Measurements from ENCODE around the gene DPP7.
A peak's percentile ranks its signal among the peaks of the same experiment; 100 is the strongest.
"Not testable (repeated sequence)": the region's sequence is repeated elsewhere in the genome, so short reads cannot be mapped to it uniquely, and the experiment has no call there.

DPP7 gene

DNA sequence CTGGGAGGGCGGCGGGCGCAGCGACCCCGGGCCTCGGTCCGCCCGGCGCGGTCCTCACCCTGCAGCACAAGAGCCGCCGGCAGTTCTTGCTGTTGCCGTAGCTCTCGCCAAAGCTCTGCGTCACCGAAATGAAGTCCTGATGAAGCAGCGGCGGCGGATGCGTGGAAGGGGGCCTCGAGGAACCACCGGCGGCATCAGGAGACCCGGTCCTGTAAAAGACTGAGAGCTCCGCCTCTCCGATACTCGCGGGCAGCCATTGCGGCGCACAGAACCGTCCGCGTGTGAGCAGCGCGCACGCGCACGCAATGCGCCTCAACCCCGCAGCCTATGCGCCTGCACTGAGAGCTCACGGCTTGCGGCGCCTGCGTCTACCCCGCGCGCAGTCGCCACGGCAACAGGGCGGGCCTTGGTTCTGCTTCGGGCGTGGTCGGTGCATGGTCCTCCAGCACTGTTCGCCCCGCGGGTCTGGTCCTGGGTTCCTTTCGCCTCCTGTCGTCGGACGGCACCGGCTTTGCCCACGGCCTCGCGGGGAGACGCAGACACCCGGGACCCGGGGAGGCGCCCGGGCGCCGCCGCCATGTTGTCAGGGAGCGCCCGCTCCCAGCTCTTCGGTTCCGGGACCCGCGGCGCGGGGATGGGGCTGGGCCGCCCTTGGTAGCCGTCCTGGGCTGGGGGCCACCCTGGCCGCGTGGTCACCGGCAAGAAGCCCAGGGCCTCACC, 15.1 kb upstream of the DPP7 start:
- H3K4me3 ChIP-seq (ENCODE audit: low read depth, low read length): peak overlapping the region; percentile 74
- DNase-seq (ENCODE audit: low read depth, low spot score): peak; percentile 92
- in situ Hi-C loops (cut with HindIII; ENCODE audit: low sequenced_read_pairs): no loop called here
- TF ChIP-seq, protein P1, sequence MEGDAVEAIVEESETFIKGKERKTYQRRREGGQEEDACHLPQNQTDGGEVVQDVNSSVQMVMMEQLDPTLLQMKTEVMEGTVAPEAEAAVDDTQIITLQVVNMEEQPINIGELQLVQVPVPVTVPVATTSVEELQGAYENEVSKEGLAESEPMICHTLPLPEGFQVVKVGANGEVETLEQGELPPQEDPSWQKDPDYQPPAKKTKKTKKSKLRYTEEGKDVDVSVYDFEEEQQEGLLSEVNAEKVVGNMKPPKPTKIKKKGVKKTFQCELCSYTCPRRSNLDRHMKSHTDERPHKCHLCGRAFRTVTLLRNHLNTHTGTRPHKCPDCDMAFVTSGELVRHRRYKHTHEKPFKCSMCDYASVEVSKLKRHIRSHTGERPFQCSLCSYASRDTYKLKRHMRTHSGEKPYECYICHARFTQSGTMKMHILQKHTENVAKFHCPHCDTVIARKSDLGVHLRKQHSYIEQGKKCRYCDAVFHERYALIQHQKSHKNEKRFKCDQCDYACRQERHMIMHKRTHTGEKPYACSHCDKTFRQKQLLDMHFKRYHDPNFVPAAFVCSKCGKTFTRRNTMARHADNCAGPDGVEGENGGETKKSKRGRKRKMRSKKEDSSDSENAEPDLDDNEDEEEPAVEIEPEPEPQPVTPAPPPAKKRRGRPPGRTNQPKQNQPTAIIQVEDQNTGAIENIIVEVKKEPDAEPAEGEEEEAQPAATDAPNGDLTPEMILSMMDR (IDR thresholded peaks at IDR 0.05; ENCODE audit: low read depth, low read length): no peak

DNA sequence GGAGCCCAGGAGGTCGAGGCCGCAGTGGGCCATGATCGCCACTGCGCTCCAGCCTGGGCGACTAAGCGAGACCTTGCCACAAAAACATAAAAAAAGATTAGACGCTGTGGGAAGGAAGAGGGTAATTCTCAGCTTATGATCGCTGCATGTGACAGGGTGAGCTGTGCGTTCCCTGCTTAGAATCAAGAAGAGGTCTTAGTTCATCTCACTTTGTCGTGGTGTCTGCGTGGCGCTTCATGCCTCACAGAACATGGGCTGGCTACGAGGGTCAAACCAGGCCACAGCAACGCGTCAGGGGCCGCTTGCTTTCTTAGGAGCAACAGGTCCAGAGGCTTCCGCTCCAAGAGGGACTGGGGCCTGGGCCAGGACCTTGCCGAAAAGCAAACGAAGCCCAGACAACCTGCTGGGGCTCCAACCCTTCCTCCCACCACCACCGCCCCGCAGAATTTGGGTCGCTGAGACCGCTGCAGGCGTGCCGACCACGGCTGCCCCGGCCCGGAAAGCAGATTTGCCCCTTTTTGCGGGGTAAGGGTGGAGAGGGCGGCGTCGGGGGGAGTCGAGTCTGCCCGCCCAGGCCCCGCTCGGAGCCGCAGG, 14.4 kb upstream of the DPP7 start:
- in situ Hi-C loops (cut with HindIII; ENCODE audit: low sequenced_read_pairs): no loop called here
- peak overlapping the region; percentile 74 for H3K4me3 ChIP-seq (ENCODE audit: low read depth, low read length)
- no peak for DNase-seq (ENCODE audit: low read depth, low spot score)
- TF ChIP-seq, protein P1 (IDR thresholded peaks at IDR 0.05; ENCODE audit: low read depth, low read length): no peak

DNA sequence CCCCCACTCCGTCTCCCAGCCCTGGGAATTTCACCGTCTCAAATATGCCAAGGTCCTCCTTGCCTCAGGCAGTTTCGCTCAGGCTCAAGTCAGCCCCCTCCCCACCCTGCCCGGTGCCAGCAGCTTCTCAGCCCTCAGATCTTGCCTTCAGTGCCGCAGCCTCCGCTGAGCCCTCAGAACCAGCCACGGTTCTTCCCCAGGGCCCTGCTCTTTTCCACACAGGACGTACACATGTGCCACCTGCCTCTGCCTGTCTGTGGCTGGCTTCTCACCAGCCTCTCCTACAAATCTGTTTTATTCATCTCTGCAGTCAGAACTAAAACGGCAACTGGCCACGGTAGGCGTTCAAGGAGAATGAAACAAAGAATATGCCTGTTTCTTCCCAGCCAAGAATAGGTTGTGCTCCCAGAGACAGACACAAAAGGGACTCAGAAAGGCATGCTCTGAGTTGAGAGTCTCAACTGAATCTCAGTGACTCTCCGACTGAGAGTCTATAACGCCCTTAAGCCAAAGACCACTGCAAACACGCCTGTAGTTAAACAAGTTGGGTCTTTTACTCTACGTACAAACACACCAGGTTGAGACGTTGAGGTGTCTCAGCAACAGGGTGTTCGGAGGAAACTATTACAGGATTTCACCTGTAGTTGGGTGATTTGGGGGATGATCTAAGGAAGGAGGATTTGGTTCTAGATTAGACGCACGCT, 13.8 kb upstream of the DPP7 start:
- TF ChIP-seq, protein P1 (IDR thresholded peaks at IDR 0.05; ENCODE audit: low read depth, low read length): no peak
- in situ Hi-C loops (cut with HindIII; ENCODE audit: low sequenced_read_pairs): no loop called here
- no peak for DNase-seq (ENCODE audit: low read depth, low spot score)

DNA sequence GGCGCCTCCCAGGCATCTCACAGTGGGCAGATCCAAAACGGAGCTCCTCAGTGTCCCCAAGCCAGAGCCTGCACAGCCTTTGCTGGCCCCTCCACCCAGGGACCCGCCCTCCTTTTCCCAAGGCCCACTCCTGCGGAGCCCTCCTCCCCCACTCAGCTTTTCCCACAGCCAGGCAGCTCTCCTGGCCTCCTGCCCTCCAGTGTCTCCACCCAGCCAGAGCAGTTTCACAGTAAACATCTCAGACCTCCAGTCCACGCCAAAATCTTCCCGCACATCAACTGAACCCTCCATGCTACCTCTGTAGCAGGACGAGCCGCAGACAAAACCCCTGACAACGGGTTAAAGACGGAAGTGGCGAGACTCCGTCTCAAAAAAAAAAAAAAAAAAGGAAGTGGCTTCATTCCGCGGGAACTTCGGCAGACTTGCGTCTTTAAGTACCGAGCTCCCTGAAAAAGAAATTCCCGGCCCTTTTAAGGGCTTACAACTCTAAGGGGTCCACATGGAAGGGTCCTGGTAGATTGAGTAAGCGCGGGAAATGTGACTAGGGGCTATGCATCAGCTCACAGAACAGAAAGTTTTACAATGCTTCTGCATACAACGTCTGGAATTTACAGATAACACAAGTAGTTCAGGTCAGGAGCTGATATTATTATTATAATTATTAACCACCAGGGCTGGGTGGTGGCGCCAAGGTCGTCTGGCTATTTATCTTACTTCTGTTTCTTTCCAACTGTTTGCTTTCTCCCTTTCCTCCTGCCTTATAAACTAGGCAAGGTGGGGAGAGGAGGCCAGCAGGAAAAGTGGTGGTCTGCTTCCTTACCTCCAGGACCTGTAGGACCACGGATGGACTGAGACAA, 13.0 kb upstream of the DPP7 start:
- TF ChIP-seq, protein P1 (IDR thresholded peaks at IDR 0.05; ENCODE audit: low read depth, low read length): no peak
- no peak overlapping the region for H3K4me3 ChIP-seq (ENCODE audit: low read depth, low read length)
- in situ Hi-C loops (cut with HindIII; ENCODE audit: low sequenced_read_pairs): no loop called here
- no peak for DNase-seq (ENCODE audit: low read depth, low spot score)

More for the DNA sequence above, 13.8 kb upstream of the DPP7 start:
- H3K4me3 ChIP-seq (ENCODE audit: low read depth, low read length): peak overlapping the region; percentile 74

DNA sequence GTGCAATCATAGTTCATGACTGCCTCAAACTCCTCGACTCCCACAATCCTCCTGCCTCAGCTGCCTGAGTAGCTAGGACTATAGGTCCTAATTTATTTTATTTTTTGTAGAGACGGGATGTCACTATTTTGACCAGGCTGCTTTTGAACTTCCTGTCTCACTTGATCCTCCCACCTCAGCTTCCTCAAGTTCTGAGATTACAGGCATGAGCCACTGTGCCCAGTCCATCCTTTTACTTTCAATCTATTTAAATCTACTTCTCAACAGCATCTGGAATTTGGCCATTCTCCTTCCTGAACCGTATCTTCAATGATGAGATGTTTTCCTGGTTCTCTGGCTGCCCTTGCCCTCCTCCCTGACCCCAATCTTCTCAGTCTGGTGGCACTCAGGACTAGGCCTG, 12.3 kb upstream of the DPP7 start:
- no peak overlapping the region for H3K4me3 ChIP-seq (ENCODE audit: low read depth, low read length)
- in situ Hi-C loops (cut with HindIII; ENCODE audit: low sequenced_read_pairs): no loop called here
- DNase-seq (ENCODE audit: low read depth, low spot score): no peak
- TF ChIP-seq, protein P1 (IDR thresholded peaks at IDR 0.05; ENCODE audit: low read depth, low read length): no peak

DNA sequence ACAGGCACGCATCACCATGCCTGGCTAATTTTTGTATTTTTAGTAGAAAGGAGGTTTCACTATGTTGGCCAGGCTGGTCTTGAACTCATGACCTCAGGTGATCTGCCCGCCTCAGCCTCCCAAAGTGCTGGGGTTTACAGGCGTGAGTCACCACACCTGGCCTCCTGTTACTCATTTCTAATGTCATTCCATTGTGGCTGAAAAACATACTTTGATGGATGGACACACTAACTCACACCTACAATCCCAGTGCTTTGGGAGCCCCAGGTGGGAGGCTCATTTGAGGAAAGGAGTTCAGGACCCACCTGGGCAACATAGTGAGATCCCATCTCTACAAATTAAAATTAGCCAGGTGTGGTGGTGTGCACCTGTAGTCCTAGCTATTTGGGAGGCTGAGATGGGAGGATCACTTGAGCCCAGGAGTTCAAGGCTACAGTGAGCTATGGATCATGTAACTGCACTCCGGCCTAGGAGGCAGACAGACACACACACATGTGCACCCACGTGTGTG, 9.5 kb upstream of the DPP7 start:
- H3K4me3 ChIP-seq (ENCODE audit: low read depth, low read length); DNase-seq (ENCODE audit: low read depth, low spot score); in situ Hi-C loops (cut with HindIII; ENCODE audit: low sequenced_read_pairs): not testable (repeated sequence)
